ENCODE measurements around the gene LTO1. TPM values are rescaled to one million over a fixed set of nuclear protein-coding genes. Genes with fewer than 3 reads are reported as not detected.

The LTO1 gene
- total and polyA plus RNA-seq, 2 experiments from 2014 or later, result 20.1 to 23.3 TPM

- Histone ChIP-seq H3K79me2 (replicated peaks; ENCODE audit: insufficient read depth) (no peaks in the 10 kb centered on the region), H3K4me3 (no peak overlapping the region), H3K4me1 (ENCODE audit: insufficient read depth) (no peaks in the 10 kb centered on the region), H3K4me2 (no peak overlapping the region), H3K27ac (ENCODE audit: low read depth) (no peak overlapping the region), H3K9me2 (ENCODE audit: insufficient read depth) (no peaks in the 10 kb centered on the region), H3K36me3 (ENCODE audit: insufficient read depth) (no peaks in the 10 kb centered on the region), H2AFZ (no peak overlapping the region), H3K27me3 (ENCODE audit: insufficient read depth) (peaks cover 7% of the 10 kb centered on the region; the same call in 1 of the 2 replicates), H3F3A (replicated peaks; ENCODE audit: low read depth) (no peaks in the 10 kb centered on the region), H4K20me1 (replicated peaks; ENCODE audit: insufficient read depth) (no peaks in the 10 kb centered on the region)
- Mint-ChIP-seq H3K27me3 (ENCODE audit: insufficient read depth, low read depth, poor library complexity) (peaks cover 13% of the 10 kb centered on the region), H3K4me1 (no peaks in the 10 kb centered on the region; the same call in 2 of the 3 replicates), H3K9me3 (no peaks in the 10 kb centered on the region; the same call in 2 of the 3 replicates), H3K27ac (no peak overlapping the region), H3K4me3 (no peak overlapping the region), H3K36me3 (ENCODE audit: low read depth) (no peaks in the 10 kb centered on the region)
- no peak for DNase-seq (ENCODE audit: low spot score)
- TF ChIP-seq, protein P1, sequence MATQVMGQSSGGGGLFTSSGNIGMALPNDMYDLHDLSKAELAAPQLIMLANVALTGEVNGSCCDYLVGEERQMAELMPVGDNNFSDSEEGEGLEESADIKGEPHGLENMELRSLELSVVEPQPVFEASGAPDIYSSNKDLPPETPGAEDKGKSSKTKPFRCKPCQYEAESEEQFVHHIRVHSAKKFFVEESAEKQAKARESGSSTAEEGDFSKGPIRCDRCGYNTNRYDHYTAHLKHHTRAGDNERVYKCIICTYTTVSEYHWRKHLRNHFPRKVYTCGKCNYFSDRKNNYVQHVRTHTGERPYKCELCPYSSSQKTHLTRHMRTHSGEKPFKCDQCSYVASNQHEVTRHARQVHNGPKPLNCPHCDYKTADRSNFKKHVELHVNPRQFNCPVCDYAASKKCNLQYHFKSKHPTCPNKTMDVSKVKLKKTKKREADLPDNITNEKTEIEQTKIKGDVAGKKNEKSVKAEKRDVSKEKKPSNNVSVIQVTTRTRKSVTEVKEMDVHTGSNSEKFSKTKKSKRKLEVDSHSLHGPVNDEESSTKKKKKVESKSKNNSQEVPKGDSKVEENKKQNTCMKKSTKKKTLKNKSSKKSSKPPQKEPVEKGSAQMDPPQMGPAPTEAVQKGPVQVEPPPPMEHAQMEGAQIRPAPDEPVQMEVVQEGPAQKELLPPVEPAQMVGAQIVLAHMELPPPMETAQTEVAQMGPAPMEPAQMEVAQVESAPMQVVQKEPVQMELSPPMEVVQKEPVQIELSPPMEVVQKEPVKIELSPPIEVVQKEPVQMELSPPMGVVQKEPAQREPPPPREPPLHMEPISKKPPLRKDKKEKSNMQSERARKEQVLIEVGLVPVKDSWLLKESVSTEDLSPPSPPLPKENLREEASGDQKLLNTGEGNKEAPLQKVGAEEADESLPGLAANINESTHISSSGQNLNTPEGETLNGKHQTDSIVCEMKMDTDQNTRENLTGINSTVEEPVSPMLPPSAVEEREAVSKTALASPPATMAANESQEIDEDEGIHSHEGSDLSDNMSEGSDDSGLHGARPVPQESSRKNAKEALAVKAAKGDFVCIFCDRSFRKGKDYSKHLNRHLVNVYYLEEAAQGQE (IDR thresholded peaks at IDR 0.05; ENCODE audit: unreplicated experiment), result no peak
- no peak for TF ChIP-seq STAT1 (IDR thresholded peaks at IDR 0.05; ENCODE audit: unreplicated experiment)
- TF ChIP-seq, protein P2, sequence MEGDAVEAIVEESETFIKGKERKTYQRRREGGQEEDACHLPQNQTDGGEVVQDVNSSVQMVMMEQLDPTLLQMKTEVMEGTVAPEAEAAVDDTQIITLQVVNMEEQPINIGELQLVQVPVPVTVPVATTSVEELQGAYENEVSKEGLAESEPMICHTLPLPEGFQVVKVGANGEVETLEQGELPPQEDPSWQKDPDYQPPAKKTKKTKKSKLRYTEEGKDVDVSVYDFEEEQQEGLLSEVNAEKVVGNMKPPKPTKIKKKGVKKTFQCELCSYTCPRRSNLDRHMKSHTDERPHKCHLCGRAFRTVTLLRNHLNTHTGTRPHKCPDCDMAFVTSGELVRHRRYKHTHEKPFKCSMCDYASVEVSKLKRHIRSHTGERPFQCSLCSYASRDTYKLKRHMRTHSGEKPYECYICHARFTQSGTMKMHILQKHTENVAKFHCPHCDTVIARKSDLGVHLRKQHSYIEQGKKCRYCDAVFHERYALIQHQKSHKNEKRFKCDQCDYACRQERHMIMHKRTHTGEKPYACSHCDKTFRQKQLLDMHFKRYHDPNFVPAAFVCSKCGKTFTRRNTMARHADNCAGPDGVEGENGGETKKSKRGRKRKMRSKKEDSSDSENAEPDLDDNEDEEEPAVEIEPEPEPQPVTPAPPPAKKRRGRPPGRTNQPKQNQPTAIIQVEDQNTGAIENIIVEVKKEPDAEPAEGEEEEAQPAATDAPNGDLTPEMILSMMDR (conservative IDR thresholded peaks at IDR 0.05; ENCODE audit: low read depth in 2 of 2), result no peak
- no peak for TF ChIP-seq NANOG (IDR thresholded peaks at IDR 0.05; ENCODE audit: borderline replicate concordance)
- no peak for TF ChIP-seq ZNF114 (CRISPR knock-in tag; IDR thresholded peaks at IDR 0.05)
- TF ChIP-seq, protein P3, sequence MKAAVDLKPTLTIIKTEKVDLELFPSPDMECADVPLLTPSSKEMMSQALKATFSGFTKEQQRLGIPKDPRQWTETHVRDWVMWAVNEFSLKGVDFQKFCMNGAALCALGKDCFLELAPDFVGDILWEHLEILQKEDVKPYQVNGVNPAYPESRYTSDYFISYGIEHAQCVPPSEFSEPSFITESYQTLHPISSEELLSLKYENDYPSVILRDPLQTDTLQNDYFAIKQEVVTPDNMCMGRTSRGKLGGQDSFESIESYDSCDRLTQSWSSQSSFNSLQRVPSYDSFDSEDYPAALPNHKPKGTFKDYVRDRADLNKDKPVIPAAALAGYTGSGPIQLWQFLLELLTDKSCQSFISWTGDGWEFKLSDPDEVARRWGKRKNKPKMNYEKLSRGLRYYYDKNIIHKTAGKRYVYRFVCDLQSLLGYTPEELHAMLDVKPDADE (IDR thresholded peaks at IDR 0.05), result no peak
- no peak for TF ChIP-seq ZNF462 (CRISPR knock-in tag; IDR thresholded peaks at IDR 0.05)
- no peak for TF ChIP-seq CREB1 (CRISPR knock-in tag; IDR thresholded peaks at IDR 0.05; ENCODE audit: low read depth)
- no peak for ATAC-seq
Observed at GRCh38 chr11:69682681-69683326, 7.7 kb upstream of the LTO1 start.

Data from GM23338 (cell line).